ENCODE data around the gene NFKB1.

The NFKB1 gene

GRCh38 chr4:102501447-102501696 lies 213 bp downstream of the NFKB1 start:
- no peak for DNase-seq

GRCh38 chr4:102502543-102502818 lies 1.3 kb downstream of the NFKB1 start:
- no peak for DNase-seq

- DNase-seq, result no peak
Observed at GRCh38 chr4:102503301-102503746, 2.2 kb downstream of the NFKB1 start.

GRCh38 chr4:102503831-102504786 lies 3.0 kb downstream of the NFKB1 start:
- no peak for DNase-seq

GRCh38 chr4:102504941-102505340 lies 3.8 kb downstream of the NFKB1 start:
- DNase-seq, result no peak

GRCh38 chr4:102505708-102506107 lies 4.5 kb downstream of the NFKB1 start:
- no peak for DNase-seq

- no peak for DNase-seq
Observed at GRCh38 chr4:102506523-102506922, 5.4 kb downstream of the NFKB1 start.

- no peak for DNase-seq
Observed at GRCh38 chr4:102511830-102512605, 10.9 kb downstream of the NFKB1 start.

GRCh38 chr4:102514298-102514964 lies 13.3 kb downstream of the NFKB1 start:
- no peak for DNase-seq

GRCh38 chr4:102517753-102518152 lies 16.6 kb downstream of the NFKB1 start:
- no peak for DNase-seq

- DNase-seq, result no peak
Observed at GRCh38 chr4:102518703-102519131, 17.6 kb downstream of the NFKB1 start.

- DNase-seq, result no peak
Observed at GRCh38 chr4:102519925-102520324, 18.8 kb downstream of the NFKB1 start.

- DNase-seq, result no peak
Observed at GRCh38 chr4:102521570-102521969, 20.4 kb downstream of the NFKB1 start.

GRCh38 chr4:102522031-102522440 lies 20.9 kb downstream of the NFKB1 start:
- DNase-seq, result no peak

- no peak for DNase-seq
Observed at GRCh38 chr4:102524691-102525090, 23.5 kb downstream of the NFKB1 start.

- DNase-seq, result peak in 1 of 2 donors; percentile 60
Observed at GRCh38 chr4:102525097-102525496, 23.9 kb downstream of the NFKB1 start.

GRCh38 chr4:102525504-102525903 lies 24.3 kb downstream of the NFKB1 start:
- DNase-seq, result no peak

GRCh38 chr4:102526532-102526931 lies 25.4 kb downstream of the NFKB1 start:
- no peak for DNase-seq

GRCh38 chr4:102527695-102528283 lies 26.6 kb downstream of the NFKB1 start:
- DNase-seq, result no peak

GRCh38 chr4:102529977-102530376 lies 28.8 kb downstream of the NFKB1 start:
- DNase-seq, result no peak

GRCh38 chr4:102530986-102531385 lies 29.8 kb downstream of the NFKB1 start:
- DNase-seq, result no peak

GRCh38 chr4:102531462-102531861 lies 30.3 kb downstream of the NFKB1 start:
- no peak for DNase-seq

- DNase-seq, result no peak
Observed at GRCh38 chr4:102533348-102533747, 32.2 kb downstream of the NFKB1 start.

Measured in bone marrow (tissue), 2 donors.